ENCODE measurements around the gene MCTP1. TPM values are rescaled to one million over a fixed set of nuclear protein-coding genes. Genes with fewer than 3 reads are reported as not detected.

The MCTP1 gene
- total RNA-seq, 1 experiment from 2014 or later = 0.44 TPM

DNA sequence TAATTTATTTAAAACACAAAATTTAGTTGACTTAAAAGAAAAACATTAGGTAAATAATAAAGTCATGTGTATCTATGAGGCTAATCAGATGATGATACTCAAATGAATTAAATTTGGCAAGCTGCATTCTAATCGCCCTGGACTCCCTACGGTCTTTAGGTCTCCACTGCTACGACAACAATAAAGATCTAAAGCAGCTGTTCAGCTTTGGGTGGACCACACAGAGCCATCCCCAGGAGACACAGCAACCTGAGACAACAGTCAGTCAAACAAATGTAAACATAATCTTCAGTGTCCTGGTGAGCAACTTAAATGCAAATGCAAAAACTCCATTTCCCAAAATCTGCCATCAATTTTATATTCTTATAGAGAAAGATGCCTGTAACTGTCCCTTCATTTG is 65.5 kb downstream of the MCTP1 start:
- TF ChIP-seq EZH2 (IDR thresholded peaks at IDR 0.05) (no peak), CEBPB (IDR thresholded peaks at IDR 0.05; ENCODE audit: low read depth) (no peak), POLR2AphosphoS5 (IDR thresholded peaks at IDR 0.05; ENCODE audit: low read depth, low read length) (no peak), YY1 (IDR thresholded peaks at IDR 0.05; ENCODE audit: extremely low read depth, insufficient replicate concordance, low read depth, low read length) (no peak), EGR1 (IDR thresholded peaks at IDR 0.05; ENCODE audit: low read depth) (no peak), ZFX (IDR thresholded peaks at IDR 0.05) (no peak), CBX3 (IDR thresholded peaks at IDR 0.05; ENCODE audit: low read depth) (no peak), SIN3A (IDR thresholded peaks at IDR 0.05; ENCODE audit: low read depth) (no peak), SP1 (IDR thresholded peaks at IDR 0.05; ENCODE audit: low read depth) (no peak), EZH2phosphoT487 (IDR thresholded peaks at IDR 0.05; ENCODE audit: borderline replicate concordance) (no peak), JUND (IDR thresholded peaks at IDR 0.05) (no peak), POLR2A (IDR thresholded peaks at IDR 0.05; ENCODE audit: borderline replicate concordance, extremely low read depth, insufficient read depth, insufficient read length) (no peak), RAD21 (IDR thresholded peaks at IDR 0.05; ENCODE audit: low read depth) (no peak)
- TF ChIP-seq, protein P1, sequence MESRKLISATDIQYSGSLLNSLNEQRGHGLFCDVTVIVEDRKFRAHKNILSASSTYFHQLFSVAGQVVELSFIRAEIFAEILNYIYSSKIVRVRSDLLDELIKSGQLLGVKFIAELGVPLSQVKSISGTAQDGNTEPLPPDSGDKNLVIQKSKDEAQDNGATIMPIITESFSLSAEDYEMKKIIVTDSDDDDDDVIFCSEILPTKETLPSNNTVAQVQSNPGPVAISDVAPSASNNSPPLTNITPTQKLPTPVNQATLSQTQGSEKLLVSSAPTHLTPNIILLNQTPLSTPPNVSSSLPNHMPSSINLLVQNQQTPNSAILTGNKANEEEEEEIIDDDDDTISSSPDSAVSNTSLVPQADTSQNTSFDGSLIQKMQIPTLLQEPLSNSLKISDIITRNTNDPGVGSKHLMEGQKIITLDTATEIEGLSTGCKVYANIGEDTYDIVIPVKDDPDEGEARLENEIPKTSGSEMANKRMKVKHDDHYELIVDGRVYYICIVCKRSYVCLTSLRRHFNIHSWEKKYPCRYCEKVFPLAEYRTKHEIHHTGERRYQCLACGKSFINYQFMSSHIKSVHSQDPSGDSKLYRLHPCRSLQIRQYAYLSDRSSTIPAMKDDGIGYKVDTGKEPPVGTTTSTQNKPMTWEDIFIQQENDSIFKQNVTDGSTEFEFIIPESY (IDR thresholded peaks at IDR 0.05; ENCODE audit: extremely low read depth, insufficient replicate concordance, low read length) = no peak
- TF ChIP-seq, protein P2, sequence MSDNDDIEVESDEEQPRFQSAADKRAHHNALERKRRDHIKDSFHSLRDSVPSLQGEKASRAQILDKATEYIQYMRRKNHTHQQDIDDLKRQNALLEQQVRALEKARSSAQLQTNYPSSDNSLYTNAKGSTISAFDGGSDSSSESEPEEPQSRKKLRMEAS (IDR thresholded peaks at IDR 0.05) = no peak
- TF ChIP-seq, protein P3, sequence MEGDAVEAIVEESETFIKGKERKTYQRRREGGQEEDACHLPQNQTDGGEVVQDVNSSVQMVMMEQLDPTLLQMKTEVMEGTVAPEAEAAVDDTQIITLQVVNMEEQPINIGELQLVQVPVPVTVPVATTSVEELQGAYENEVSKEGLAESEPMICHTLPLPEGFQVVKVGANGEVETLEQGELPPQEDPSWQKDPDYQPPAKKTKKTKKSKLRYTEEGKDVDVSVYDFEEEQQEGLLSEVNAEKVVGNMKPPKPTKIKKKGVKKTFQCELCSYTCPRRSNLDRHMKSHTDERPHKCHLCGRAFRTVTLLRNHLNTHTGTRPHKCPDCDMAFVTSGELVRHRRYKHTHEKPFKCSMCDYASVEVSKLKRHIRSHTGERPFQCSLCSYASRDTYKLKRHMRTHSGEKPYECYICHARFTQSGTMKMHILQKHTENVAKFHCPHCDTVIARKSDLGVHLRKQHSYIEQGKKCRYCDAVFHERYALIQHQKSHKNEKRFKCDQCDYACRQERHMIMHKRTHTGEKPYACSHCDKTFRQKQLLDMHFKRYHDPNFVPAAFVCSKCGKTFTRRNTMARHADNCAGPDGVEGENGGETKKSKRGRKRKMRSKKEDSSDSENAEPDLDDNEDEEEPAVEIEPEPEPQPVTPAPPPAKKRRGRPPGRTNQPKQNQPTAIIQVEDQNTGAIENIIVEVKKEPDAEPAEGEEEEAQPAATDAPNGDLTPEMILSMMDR (IDR thresholded peaks at IDR 0.05 in 2 of 3, conservative IDR thresholded peaks at IDR 0.05 in 1 of 3; ENCODE audit: borderline replicate concordance in 1 of 3, insufficient read depth in 1 of 3, low read depth in 2 of 3, low read length in 2 of 3) = no peak
- TF ChIP-seq, protein P4, sequence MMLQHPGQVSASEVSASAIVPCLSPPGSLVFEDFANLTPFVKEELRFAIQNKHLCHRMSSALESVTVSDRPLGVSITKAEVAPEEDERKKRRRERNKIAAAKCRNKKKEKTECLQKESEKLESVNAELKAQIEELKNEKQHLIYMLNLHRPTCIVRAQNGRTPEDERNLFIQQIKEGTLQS (IDR thresholded peaks at IDR 0.05) = no peak
- no peak overlapping the region for H2AFZ ChIP-seq (ENCODE audit: low read depth, low read length, poor library complexity, severe bottlenecking)
- CTCF ChIA-PET = no interaction called here

More for the DNA sequence above, 65.5 kb downstream of the MCTP1 start:
- Histone ChIP-seq H3K27me3 (ENCODE audit: insufficient read depth, low read length) (no peaks in the 10 kb centered on the region), H3K4me1 (ENCODE audit: control insufficient read depth in 1 of 2, insufficient read depth in 2 of 2, low read length in 2 of 2) (no peaks in the 10 kb centered on the region), H4K20me1 (ENCODE audit: insufficient read depth) (no peaks in the 10 kb centered on the region), H3K27ac (ENCODE audit: low read depth, low read length) (no peak overlapping the region), H3K9me2 (ENCODE audit: insufficient read depth) (no peaks in the 10 kb centered on the region), H3K79me2 (ENCODE audit: insufficient read depth, low read length) (no peaks in the 10 kb centered on the region), H3K36me3 (ENCODE audit: control insufficient read depth in 1 of 2, insufficient read depth in 2 of 2, low read length in 2 of 2) (no peaks in the 10 kb centered on the region), H3K4me2 (ENCODE audit: low read length) (no peak overlapping the region), H3K9ac (ENCODE audit: low read length) (no peak overlapping the region), H3K4me3 (replicated peaks in 1 of 2; ENCODE audit: low read depth in 1 of 2, low read length in 2 of 2) (no peak overlapping the region), H3K9me3 (ENCODE audit: control insufficient read depth in 1 of 2, insufficient read depth in 1 of 2, low read depth in 1 of 2, low read length in 2 of 2) (no peaks in the 10 kb centered on the region)
- intact Hi-C loops (cut with micrococcal nuclease) = no loop called here
- BruUV-seq (replicated peaks) = no TSS peak
- ChIA-PET RAD21 (ENCODE audit: low non-redundant PET in 1 of 2, low total read pairs in 2 of 2, uncharacterized antibody in 2 of 2, unreplicated experiment in 2 of 2) (no interaction called here), POLR2A (no interaction called here)
- ATAC-seq (no peak), DNase-seq (ENCODE audit: low read depth, low spot score) (no peak)

Measured in HCT116 (cell line).